ENCODE measurements around the gene PIEZO1. TPM values are rescaled to one million over a fixed set of nuclear protein-coding genes. Genes with fewer than 3 reads are reported as not detected.

PIEZO1 gene
- total and polyA plus RNA-seq, 2 experiments from 2014 or later = 30.4 to 70.1 TPM

GRCh38 chr16:88680554-88681083 is 104.4 kb downstream of the PIEZO1 start:
- H3K36me3 Mint-ChIP-seq (ENCODE audit: low read depth) = peaks cover 3% of the 10 kb centered on the region; the same call in 2 of the 3 replicates
- Histone ChIP-seq H3K4me2 (no peak overlapping the region), H3K36me3 (ENCODE audit: insufficient read depth) (no peaks in the 10 kb centered on the region; the same call in 1 of the 2 replicates), H3F3A (replicated peaks; ENCODE audit: low read depth) (no peaks in the 10 kb centered on the region; the same call in 1 of the 2 replicates), H4K20me1 (replicated peaks; ENCODE audit: insufficient read depth) (0 out of 2 replicates have a peak, but pooled peaks cover 5% of the 10 kb centered on the region), H3K4me1 (ENCODE audit: insufficient read depth) (peaks cover 9% of the 10 kb centered on the region), H3K9me2 (ENCODE audit: insufficient read depth) (no peaks in the 10 kb centered on the region), H2AFZ (no peak overlapping the region), H3K79me2 (replicated peaks; ENCODE audit: insufficient read depth) (peaks cover 4% of the 10 kb centered on the region), H3K27me3 (ENCODE audit: insufficient read depth) (no peaks in the 10 kb centered on the region), H3K4me3 (no peak overlapping the region), H3K27ac (ENCODE audit: low read depth) (no peak overlapping the region)
- no peaks in the 10 kb centered on the region for H3K9me3 Mint-ChIP-seq
- H3K27me3 Mint-ChIP-seq (ENCODE audit: insufficient read depth, low read depth, poor library complexity) = peaks cover 21% of the 10 kb centered on the region
- no peak for ATAC-seq
- TF ChIP-seq EZH2phosphoT487 (IDR thresholded peaks at IDR 0.05; ENCODE audit: unreplicated experiment) (no peak), NANOG (IDR thresholded peaks at IDR 0.05; ENCODE audit: borderline replicate concordance) (no peak), CREB1 (CRISPR knock-in tag; IDR thresholded peaks at IDR 0.05; ENCODE audit: low read depth) (no peak), ZNF114 (CRISPR knock-in tag; IDR thresholded peaks at IDR 0.05) (no peak), STAT1 (IDR thresholded peaks at IDR 0.05; ENCODE audit: unreplicated experiment) (no peak), POLR2AphosphoS5 (IDR thresholded peaks at IDR 0.05; ENCODE audit: low read depth) (no peak), JUNB (IDR thresholded peaks at IDR 0.05; ENCODE audit: unreplicated experiment) (no peak), EZH2 (IDR thresholded peaks at IDR 0.05; ENCODE audit: low read depth, unreplicated experiment) (no peak), ZNF331 (CRISPR knock-in tag; IDR thresholded peaks at IDR 0.05; ENCODE audit: low read depth) (no peak)
- TF ChIP-seq, protein P1, sequence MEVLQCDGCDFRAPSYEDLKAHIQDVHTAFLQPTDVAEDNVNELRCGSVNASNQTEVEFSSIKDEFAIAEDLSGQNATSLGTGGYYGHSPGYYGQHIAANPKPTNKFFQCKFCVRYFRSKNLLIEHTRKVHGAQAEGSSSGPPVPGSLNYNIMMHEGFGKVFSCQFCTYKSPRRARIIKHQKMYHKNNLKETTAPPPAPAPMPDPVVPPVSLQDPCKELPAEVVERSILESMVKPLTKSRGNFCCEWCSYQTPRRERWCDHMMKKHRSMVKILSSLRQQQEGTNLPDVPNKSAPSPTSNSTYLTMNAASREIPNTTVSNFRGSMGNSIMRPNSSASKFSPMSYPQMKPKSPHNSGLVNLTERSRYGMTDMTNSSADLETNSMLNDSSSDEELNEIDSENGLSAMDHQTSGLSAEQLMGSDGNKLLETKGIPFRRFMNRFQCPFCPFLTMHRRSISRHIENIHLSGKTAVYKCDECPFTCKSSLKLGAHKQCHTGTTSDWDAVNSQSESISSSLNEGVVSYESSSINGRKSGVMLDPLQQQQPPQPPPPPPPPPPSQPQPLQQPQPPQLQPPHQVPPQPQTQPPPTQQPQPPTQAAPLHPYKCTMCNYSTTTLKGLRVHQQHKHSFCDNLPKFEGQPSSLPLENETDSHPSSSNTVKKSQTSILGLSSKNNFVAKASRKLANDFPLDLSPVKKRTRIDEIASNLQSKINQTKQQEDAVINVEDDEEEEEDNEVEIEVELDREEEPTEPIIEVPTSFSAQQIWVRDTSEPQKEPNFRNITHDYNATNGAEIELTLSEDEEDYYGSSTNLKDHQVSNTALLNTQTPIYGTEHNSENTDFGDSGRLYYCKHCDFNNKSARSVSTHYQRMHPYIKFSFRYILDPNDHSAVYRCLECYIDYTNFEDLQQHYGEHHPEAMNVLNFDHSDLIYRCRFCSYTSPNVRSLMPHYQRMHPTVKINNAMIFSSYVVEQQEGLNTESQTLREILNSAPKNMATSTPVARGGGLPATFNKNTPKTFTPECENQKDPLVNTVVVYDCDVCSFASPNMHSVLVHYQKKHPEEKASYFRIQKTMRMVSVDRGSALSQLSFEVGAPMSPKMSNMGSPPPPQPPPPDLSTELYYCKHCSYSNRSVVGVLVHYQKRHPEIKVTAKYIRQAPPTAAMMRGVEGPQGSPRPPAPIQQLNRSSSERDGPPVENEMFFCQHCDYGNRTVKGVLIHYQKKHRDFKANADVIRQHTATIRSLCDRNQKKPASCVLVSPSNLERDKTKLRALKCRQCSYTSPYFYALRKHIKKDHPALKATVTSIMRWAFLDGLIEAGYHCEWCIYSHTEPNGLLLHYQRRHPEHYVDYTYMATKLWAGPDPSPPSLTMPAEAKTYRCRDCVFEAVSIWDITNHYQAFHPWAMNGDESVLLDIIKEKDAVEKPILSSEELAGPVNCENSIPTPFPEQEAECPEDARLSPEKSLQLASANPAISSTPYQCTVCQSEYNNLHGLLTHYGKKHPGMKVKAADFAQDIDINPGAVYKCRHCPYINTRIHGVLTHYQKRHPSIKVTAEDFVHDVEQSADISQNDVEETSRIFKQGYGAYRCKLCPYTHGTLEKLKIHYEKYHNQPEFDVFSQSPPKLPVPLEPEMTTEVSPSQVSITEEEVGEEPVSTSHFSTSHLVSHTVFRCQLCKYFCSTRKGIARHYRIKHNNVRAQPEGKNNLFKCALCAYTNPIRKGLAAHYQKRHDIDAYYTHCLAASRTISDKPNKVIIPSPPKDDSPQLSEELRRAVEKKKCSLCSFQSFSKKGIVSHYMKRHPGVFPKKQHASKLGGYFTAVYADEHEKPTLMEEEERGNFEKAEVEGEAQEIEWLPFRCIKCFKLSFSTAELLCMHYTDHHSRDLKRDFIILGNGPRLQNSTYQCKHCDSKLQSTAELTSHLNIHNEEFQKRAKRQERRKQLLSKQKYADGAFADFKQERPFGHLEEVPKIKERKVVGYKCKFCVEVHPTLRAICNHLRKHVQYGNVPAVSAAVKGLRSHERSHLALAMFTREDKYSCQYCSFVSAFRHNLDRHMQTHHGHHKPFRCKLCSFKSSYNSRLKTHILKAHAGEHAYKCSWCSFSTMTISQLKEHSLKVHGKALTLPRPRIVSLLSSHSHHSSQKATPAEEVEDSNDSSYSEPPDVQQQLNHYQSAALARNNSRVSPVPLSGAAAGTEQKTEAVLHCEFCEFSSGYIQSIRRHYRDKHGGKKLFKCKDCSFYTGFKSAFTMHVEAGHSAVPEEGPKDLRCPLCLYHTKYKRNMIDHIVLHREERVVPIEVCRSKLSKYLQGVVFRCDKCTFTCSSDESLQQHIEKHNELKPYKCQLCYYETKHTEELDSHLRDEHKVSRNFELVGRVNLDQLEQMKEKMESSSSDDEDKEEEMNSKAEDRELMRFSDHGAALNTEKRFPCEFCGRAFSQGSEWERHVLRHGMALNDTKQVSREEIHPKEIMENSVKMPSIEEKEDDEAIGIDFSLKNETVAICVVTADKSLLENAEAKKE (CRISPR knock-in tag; IDR thresholded peaks at IDR 0.05) = no peak
- TF ChIP-seq, protein P2, sequence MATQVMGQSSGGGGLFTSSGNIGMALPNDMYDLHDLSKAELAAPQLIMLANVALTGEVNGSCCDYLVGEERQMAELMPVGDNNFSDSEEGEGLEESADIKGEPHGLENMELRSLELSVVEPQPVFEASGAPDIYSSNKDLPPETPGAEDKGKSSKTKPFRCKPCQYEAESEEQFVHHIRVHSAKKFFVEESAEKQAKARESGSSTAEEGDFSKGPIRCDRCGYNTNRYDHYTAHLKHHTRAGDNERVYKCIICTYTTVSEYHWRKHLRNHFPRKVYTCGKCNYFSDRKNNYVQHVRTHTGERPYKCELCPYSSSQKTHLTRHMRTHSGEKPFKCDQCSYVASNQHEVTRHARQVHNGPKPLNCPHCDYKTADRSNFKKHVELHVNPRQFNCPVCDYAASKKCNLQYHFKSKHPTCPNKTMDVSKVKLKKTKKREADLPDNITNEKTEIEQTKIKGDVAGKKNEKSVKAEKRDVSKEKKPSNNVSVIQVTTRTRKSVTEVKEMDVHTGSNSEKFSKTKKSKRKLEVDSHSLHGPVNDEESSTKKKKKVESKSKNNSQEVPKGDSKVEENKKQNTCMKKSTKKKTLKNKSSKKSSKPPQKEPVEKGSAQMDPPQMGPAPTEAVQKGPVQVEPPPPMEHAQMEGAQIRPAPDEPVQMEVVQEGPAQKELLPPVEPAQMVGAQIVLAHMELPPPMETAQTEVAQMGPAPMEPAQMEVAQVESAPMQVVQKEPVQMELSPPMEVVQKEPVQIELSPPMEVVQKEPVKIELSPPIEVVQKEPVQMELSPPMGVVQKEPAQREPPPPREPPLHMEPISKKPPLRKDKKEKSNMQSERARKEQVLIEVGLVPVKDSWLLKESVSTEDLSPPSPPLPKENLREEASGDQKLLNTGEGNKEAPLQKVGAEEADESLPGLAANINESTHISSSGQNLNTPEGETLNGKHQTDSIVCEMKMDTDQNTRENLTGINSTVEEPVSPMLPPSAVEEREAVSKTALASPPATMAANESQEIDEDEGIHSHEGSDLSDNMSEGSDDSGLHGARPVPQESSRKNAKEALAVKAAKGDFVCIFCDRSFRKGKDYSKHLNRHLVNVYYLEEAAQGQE (IDR thresholded peaks at IDR 0.05; ENCODE audit: unreplicated experiment) = no peak
- TF ChIP-seq, protein P3, sequence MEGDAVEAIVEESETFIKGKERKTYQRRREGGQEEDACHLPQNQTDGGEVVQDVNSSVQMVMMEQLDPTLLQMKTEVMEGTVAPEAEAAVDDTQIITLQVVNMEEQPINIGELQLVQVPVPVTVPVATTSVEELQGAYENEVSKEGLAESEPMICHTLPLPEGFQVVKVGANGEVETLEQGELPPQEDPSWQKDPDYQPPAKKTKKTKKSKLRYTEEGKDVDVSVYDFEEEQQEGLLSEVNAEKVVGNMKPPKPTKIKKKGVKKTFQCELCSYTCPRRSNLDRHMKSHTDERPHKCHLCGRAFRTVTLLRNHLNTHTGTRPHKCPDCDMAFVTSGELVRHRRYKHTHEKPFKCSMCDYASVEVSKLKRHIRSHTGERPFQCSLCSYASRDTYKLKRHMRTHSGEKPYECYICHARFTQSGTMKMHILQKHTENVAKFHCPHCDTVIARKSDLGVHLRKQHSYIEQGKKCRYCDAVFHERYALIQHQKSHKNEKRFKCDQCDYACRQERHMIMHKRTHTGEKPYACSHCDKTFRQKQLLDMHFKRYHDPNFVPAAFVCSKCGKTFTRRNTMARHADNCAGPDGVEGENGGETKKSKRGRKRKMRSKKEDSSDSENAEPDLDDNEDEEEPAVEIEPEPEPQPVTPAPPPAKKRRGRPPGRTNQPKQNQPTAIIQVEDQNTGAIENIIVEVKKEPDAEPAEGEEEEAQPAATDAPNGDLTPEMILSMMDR (conservative IDR thresholded peaks at IDR 0.05; ENCODE audit: low read depth in 2 of 2) = no peak
- TF ChIP-seq, protein P4, sequence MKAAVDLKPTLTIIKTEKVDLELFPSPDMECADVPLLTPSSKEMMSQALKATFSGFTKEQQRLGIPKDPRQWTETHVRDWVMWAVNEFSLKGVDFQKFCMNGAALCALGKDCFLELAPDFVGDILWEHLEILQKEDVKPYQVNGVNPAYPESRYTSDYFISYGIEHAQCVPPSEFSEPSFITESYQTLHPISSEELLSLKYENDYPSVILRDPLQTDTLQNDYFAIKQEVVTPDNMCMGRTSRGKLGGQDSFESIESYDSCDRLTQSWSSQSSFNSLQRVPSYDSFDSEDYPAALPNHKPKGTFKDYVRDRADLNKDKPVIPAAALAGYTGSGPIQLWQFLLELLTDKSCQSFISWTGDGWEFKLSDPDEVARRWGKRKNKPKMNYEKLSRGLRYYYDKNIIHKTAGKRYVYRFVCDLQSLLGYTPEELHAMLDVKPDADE (IDR thresholded peaks at IDR 0.05) = no peak
- no peak overlapping the region for H3K4me3 Mint-ChIP-seq
- peaks cover 7% of the 10 kb centered on the region for H3K4me1 Mint-ChIP-seq
- no peak for DNase-seq (ENCODE audit: low spot score)
- H3K27ac Mint-ChIP-seq = 0 out of 2 replicates have a peak overlapping the region, but pooled peaks have one; percentile 70

All from GM23338 (cell line).